ENCODE data around the gene FASN. TPM values are rescaled to one million over a fixed set of nuclear protein-coding genes. Genes with fewer than 3 reads are reported as not detected.

FASN gene
- total and polyA plus RNA-seq, 2 of the 13 experiments (the other 11 are each of a cell fraction or from before 2014, with no cell fraction given): 51.7 to 101 TPM

GRCh38 chr17:82065638-82066303 lies 32.3 kb downstream of the FASN start, which contains the start of gene DUS1L (continued):
- peak; percentile 88 for TF ChIP-seq ZNF687 (CRISPR knock-in tag; IDR thresholded peaks at IDR 0.05)
- no peak for TF ChIP-seq ZNF275 (CRISPR knock-in tag; IDR thresholded peaks at IDR 0.05; ENCODE audit: borderline replicate concordance)
- TF ChIP-seq ZBTB40 (IDR thresholded peaks at IDR 0.05): peak; percentile 82
- peak; percentile 90 for TF ChIP-seq ZBTB40 (CRISPR knock-in tag; IDR thresholded peaks at IDR 0.05)
- no peak for TF ChIP-seq CREM (IDR thresholded peaks at IDR 0.05)
- no peak for TF ChIP-seq CREM (CRISPR knock-in tag; IDR thresholded peaks at IDR 0.05)
- no peak; the same call in 1 of the 2 replicates for TF ChIP-seq TERF1 (CRISPR knock-in tag; IDR thresholded peaks at IDR 0.05)
- TF ChIP-seq NCOA2 (CRISPR knock-in tag; IDR thresholded peaks at IDR 0.05): peak; percentile 67; the same call in 1 of the 2 replicates

All from HepG2 (cell line).